Liver (tissue), 3 donors: ENCODE measurements around the gene FEZ2.

Source experiments
- EGR1 ChIP-seq, 2 donors: IDR thresholded peaks; 2 replicates each; pipeline ENCODE4 v1.6.1; 2016 to 2018; ENCODE audit warnings: antibody characterized with exemption in 2 of 2, low read depth in 2 of 2
- GABPA ChIP-seq, 2 donors: IDR thresholded peaks in 1 of 2; conservative IDR thresholded peaks in 1 of 2; 2 replicates each; pipeline ENCODE4 v1.6.1; 2016; ENCODE audit warnings: antibody characterized with exemption in 2 of 2, mild to moderate bottlenecking in 1 of 2, moderate library complexity in 1 of 2
- RXRA ChIP-seq, 2 donors: IDR thresholded peaks; 2 replicates each; pipeline ENCODE4 v1.6.1; 2017 to 2018; ENCODE audit warnings: antibody characterized with exemption in 2 of 2, mild to moderate bottlenecking in 1 of 2
- TF ChIP-seq, protein P1 (sequence below): fragments of 150-350 bp; IDR thresholded peaks from 2 replicates; pipeline ENCODE4 v1.5.1; 2017; ENCODE audit warnings: improper control_type of control experiment, low read depth, low read length; ENCODE audit not compliant: missing input control
- donor health status: healthy.
- donor health status: healthy.

DNA sequence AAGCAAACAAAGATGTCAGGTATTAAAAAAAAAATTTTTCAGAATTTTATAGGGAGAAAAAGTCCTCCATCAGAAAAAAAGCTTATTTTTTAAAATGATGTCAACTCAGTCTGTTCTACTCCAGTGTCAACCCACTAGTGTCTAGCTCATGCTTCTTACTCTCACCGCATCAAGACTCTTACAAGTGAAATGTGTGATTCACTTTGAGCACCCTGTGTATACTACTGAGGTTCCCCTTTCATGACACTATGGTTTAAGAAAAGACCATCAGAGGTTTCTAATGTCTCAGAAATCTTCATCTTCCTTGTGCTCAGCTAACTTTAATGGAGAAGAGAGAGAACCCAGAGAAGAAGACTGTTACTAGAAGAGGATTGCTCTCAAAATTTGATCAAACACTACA lies 43.4 kb downstream of the FEZ2 start:
- TF ChIP-seq, protein P1, sequence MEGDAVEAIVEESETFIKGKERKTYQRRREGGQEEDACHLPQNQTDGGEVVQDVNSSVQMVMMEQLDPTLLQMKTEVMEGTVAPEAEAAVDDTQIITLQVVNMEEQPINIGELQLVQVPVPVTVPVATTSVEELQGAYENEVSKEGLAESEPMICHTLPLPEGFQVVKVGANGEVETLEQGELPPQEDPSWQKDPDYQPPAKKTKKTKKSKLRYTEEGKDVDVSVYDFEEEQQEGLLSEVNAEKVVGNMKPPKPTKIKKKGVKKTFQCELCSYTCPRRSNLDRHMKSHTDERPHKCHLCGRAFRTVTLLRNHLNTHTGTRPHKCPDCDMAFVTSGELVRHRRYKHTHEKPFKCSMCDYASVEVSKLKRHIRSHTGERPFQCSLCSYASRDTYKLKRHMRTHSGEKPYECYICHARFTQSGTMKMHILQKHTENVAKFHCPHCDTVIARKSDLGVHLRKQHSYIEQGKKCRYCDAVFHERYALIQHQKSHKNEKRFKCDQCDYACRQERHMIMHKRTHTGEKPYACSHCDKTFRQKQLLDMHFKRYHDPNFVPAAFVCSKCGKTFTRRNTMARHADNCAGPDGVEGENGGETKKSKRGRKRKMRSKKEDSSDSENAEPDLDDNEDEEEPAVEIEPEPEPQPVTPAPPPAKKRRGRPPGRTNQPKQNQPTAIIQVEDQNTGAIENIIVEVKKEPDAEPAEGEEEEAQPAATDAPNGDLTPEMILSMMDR, result no peak
- no peak for TF ChIP-seq RXRA (IDR thresholded peaks at IDR 0.05)
- no peak for TF ChIP-seq EGR1 (IDR thresholded peaks at IDR 0.05; ENCODE audit: low read depth in 2 of 2)
- TF ChIP-seq GABPA (IDR thresholded peaks at IDR 0.05 in 1 of 2, conservative IDR thresholded peaks at IDR 0.05 in 1 of 2), result no peak
